Chondrocyte (in vitro differentiated cells): ENCODE results near the gene CDH16. TPM values are rescaled to one million over a fixed set of nuclear protein-coding genes. Genes with fewer than 3 reads are reported as not detected.

Experiments
- DNase-seq: peaks from one replicate; pipeline ENCODE4 v3.0.0; 2021; ENCODE audit warnings: mixed read lengths, low spot score
- H3K27ac Mint-ChIP-seq: one replicate; pipeline ENCODE4 v1.8.0; 2021; ENCODE audit warnings: mild to moderate bottlenecking, moderate library complexity, mixed read lengths; ENCODE audit not compliant: unreplicated experiment
- H3K27me3 Mint-ChIP-seq: 2 replicates; pipeline ENCODE4 v1.8.0; 2021; ENCODE audit warnings: low read depth, mixed read lengths
- H3K36me3 Mint-ChIP-seq: 2 replicates; pipeline ENCODE4 v1.8.0; 2021; ENCODE audit warnings: low read depth, mixed read lengths
- H3K4me1 Mint-ChIP-seq: 2 replicates; pipeline ENCODE4 v1.8.0; 2021; ENCODE audit warnings: low read depth, mild to moderate bottlenecking, mixed read lengths
- H3K4me3 Mint-ChIP-seq: one replicate; pipeline ENCODE4 v1.8.0; 2021; ENCODE audit warnings: mild to moderate bottlenecking, moderate library complexity, mixed read lengths; ENCODE audit not compliant: unreplicated experiment
- H3K9me3 Mint-ChIP-seq: 2 replicates; pipeline ENCODE4 v1.8.0; 2021; ENCODE audit warnings: low read depth, mixed read lengths
- CTCF ChIP-seq: fragments of 200-600 bp; sonication (generic); IDR thresholded peaks from 2 replicates; pipeline ENCODE4 v1.5.0; 2021; ENCODE audit warnings: antibody characterized with exemption, mild to moderate bottlenecking, moderate library complexity
- total RNA-seq: library from RNA; stranded (reverse); gene quantifications from 3 replicates; pipeline ENCODE4 v1.2.1, GENCODE V29; 2021

Gene CDH16
- total RNA-seq, 1 donor from 2014 or later = not detected

- Mint-ChIP-seq H3K36me3 (no peaks in the 10 kb centered on the region), H3K4me1 (no peaks in the 10 kb centered on the region), H3K4me3 (no peak overlapping the region), H3K9me3 (peaks cover 8% of the 10 kb centered on the region), H3K27ac (no peak overlapping the region), H3K27me3 (peaks cover 3% of the 10 kb centered on the region)
- TF ChIP-seq CTCF = no peak
- DNase-seq = no peak
Measured at GRCh38 chr16:66952430-66953110, 33.9 kb upstream of the CDH16 start.

- no peaks in the 10 kb centered on the region for H3K36me3 Mint-ChIP-seq
- no peak overlapping the region for H3K27ac Mint-ChIP-seq
- H3K4me3 Mint-ChIP-seq = no peak overlapping the region
- H3K9me3 Mint-ChIP-seq = peaks cover 8% of the 10 kb centered on the region
- H3K27me3 Mint-ChIP-seq = peaks cover 2% of the 10 kb centered on the region
- no peak for TF ChIP-seq CTCF
- DNase-seq = no peak
- H3K4me1 Mint-ChIP-seq = peaks cover 2% of the 10 kb centered on the region
Measured at GRCh38 chr16:66950971-66951790, 32.5 kb upstream of the CDH16 start.

- Mint-ChIP-seq H3K9me3 (peaks cover 8% of the 10 kb centered on the region), H3K4me1 (peaks cover 2% of the 10 kb centered on the region), H3K27ac (no peak overlapping the region), H3K36me3 (no peaks in the 10 kb centered on the region), H3K27me3 (peaks cover 2% of the 10 kb centered on the region), H3K4me3 (no peak overlapping the region)
- no peak for TF ChIP-seq CTCF
- DNase-seq = no peak
Measured at GRCh38 chr16:66950437-66950836, 31.8 kb upstream of the CDH16 start.

- peaks cover 2% of the 10 kb centered on the region for H3K27me3 Mint-ChIP-seq
- no peak for TF ChIP-seq CTCF
- no peaks in the 10 kb centered on the region for H3K36me3 Mint-ChIP-seq
- H3K9me3 Mint-ChIP-seq = peaks cover 8% of the 10 kb centered on the region
- no peak overlapping the region for H3K27ac Mint-ChIP-seq
- peaks cover 2% of the 10 kb centered on the region for H3K4me1 Mint-ChIP-seq
- H3K4me3 Mint-ChIP-seq = no peak overlapping the region
- no peak for DNase-seq
Measured at GRCh38 chr16:66949472-66949871, 30.8 kb upstream of the CDH16 start.

GRCh38 chr16:66948837-66949225 lies 30.1 kb upstream of the CDH16 start:
- Mint-ChIP-seq H3K27ac (no peak overlapping the region), H3K4me1 (peaks cover 2% of the 10 kb centered on the region), H3K9me3 (peaks cover 8% of the 10 kb centered on the region), H3K4me3 (no peak overlapping the region), H3K36me3 (no peaks in the 10 kb centered on the region), H3K27me3 (peaks cover 2% of the 10 kb centered on the region)
- DNase-seq = no peak
- no peak for TF ChIP-seq CTCF
